ENCODE results near the gene TRIM63.

Gene TRIM63

GRCh38 chr1:26029864-26030481 lies 37.5 kb downstream of the TRIM63 start:
- no peak for TF ChIP-seq CTCF (IDR thresholded peaks at IDR 0.05; ENCODE audit: low read depth, low read length, missing control alignments)
- DNase-seq (ENCODE audit: extremely low read depth, low read depth): no peak
- H3K4me3 ChIP-seq (replicated peaks; ENCODE audit: low read depth, low read length): no peak overlapping the region

DNA sequence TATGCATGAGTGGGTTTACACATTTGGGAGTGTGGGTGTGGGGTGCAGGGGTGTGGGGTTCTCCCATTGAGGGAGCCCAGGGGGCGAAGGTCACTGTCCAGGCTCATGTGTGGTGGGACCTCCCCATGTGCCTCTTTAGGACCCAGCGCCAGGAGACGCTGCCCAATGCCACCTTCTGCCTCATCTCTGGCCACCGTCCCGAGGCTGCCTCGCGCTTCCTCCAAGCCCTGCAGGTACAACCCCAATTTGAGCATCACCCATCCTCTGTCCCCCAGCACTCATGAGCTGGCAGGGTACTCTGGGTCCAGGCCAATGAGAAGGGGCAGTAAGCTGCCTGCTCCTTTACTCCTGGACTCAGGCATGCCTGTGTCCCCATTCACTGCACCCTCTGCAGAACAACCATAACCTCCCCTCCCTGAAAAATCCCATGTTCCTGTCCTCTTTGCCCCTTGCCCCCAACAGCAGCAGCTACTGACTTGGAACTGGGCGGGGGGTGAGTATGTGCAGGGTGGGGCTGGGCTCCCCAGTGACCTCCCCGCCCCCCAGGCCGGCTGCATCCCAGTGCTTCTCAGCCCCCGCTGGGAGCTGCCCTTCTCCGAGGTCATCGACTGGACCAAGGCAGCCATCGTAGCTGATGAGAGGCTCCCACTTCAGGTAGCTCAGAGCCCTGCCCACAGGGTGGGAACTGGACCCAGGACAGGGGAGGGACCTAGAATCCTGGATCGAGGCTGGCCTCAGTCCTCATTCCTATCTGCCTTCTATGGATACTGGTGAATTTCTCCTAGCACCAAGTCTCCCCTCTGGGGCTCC lies 38.2 kb downstream of the TRIM63 start:
- no peak for DNase-seq (ENCODE audit: extremely low read depth, low read depth)
- no peak for TF ChIP-seq CTCF (IDR thresholded peaks at IDR 0.05; ENCODE audit: low read depth, low read length, missing control alignments)
- no peak overlapping the region for H3K4me3 ChIP-seq (replicated peaks; ENCODE audit: low read depth, low read length)

DNA sequence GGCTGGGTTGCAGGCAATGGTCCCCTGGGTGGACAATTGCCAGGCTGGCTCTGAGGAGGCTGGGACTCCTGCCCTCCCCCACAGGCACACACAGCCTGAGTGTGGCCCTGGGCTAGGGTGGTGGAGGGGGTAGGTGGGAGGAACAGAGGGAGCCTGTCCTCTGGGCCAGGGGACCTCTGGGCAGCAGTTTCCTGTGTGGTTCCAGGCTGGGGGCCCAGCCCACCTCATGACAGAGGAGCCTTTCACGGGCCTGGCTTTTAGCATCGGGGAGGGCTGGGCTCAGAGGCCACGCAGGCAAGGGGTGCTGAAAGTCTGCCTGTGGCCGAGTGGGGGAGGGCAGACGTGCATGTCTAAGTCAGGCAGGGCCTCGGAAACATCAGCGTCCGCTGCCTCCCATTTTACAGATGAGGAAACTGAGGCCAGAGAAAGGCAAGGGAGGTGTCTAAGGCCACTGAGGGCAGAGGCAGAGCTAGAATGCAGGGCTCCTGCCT lies 38.9 kb downstream of the TRIM63 start:
- no peak for DNase-seq (ENCODE audit: extremely low read depth, low read depth)
- no peak overlapping the region for H3K4me3 ChIP-seq (replicated peaks; ENCODE audit: low read depth, low read length)

DNA sequence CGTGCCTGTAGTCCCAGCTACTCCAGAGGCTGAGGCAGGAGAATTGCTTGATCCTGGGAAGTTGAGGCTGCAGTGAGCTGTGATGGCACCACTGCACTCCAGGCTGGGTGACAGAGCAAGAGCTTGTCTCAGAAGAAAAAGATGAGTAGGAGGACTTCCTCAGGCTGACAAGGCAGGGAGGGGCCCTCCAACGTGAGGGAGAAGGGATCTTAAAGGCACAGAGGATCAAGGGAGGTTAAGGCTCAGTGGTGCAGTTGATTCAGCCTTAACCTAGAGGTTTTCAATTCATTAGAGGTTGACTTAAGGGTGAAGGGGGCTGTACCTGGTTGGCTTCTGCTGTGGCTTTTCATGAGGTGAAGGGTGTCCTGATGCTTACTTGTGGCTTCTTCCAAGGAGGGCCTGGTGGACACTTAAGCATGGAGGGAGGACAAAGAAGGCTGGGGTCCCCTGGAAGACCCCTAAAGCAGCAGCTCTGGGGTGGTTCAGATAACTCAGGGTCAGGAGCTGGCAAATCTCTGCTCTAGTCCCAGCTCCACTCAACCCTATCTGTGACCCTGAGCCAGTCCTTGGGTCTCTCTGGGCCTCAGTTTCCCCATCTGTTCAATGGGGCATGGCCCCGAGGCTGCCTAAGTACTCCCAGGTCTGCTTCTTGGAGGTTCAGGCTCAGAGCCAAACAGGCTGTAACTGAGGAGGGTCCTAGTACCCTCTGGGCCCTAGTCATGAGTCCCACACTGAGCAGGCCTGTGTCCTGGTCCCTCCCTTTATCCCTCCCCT lies 39.5 kb downstream of the TRIM63 start:
- no peak for TF ChIP-seq CTCF (IDR thresholded peaks at IDR 0.05; ENCODE audit: low read depth, low read length, missing control alignments)
- H3K4me3 ChIP-seq (replicated peaks; ENCODE audit: low read depth, low read length): no peak overlapping the region
- no peak for DNase-seq (ENCODE audit: extremely low read depth, low read depth)

More for the DNA sequence above, 38.9 kb downstream of the TRIM63 start:
- no peak for TF ChIP-seq CTCF (IDR thresholded peaks at IDR 0.05; ENCODE audit: low read depth, low read length, missing control alignments)

GRCh38 chr1:26025517-26025916 lies 41.9 kb downstream of the TRIM63 start:
- TF ChIP-seq CTCF (IDR thresholded peaks at IDR 0.05; ENCODE audit: low read depth, low read length, missing control alignments): no peak
- no peak for DNase-seq (ENCODE audit: extremely low read depth, low read depth)
- H3K4me3 ChIP-seq (replicated peaks; ENCODE audit: low read depth, low read length): no peak overlapping the region

- TF ChIP-seq CTCF (IDR thresholded peaks at IDR 0.05; ENCODE audit: low read depth, low read length, missing control alignments): no peak
- no peak overlapping the region for H3K4me3 ChIP-seq (replicated peaks; ENCODE audit: low read depth, low read length)
- DNase-seq (ENCODE audit: extremely low read depth, low read depth): no peak
These were observed 42.4 kb downstream of the TRIM63 start for GRCh38 chr1:26025060-26025459.

All from HFF-Myc (cell line).